Ovary (tissue), 3 donors: ENCODE data around the gene S1PR1.

Experiments used
- CTCF ChIP-seq, 3 donors: fragments of 450-650 bp in 2 of 3; fragments of 200-600 bp in 1 of 3; IDR thresholded peaks; one replicate each; pipeline versions ENCODE4 v1.5.1 to v1.8.0; 2016 to 2022; ENCODE audit warnings: antibody characterized with exemption in 3 of 3, mild to moderate bottlenecking in 1 of 3
- EP300 ChIP-seq: sonication (generic); formaldehyde crosslinking; IDR thresholded peaks from one replicate; pipeline ENCODE4 v1.6.1; 2017; ENCODE audit warnings: antibody characterized with exemption
- POLR2A ChIP-seq: fragments of 450-650 bp; IDR thresholded peaks from one replicate; pipeline ENCODE4 v1.6.1; 2017; ENCODE audit warnings: antibody characterized with exemption, mild to moderate bottlenecking, moderate library complexity
- donor health status: DM: no; HTN: no; CAD: no.

DNA sequence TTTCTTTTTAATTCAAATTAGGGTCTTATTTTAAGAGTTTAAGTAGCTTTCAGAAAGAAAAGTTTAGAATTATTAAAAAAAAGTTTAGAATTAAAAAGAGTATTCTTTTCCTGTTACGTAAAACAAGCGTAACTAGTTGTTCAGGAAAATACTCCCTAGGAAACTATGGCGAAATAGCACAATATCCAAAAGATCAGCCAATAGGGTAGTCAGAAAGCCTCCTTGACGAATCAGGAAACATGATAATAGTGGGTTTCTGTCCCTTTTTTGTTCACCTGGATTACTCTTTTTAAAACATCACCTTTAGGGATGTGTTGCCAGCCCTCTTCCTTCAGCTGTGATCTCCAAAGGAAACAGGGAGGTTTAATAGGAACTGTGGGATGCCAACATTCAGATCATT is 25.2 kb downstream of the S1PR1 start:
- TF ChIP-seq CTCF (IDR thresholded peaks at IDR 0.05) (no peak), POLR2A (no peak), EP300 (no peak)
